ENCODE results near the gene HOXA7.

GRCh38 chr7:27139334-27140125, 16.9 kb downstream of the HOXA7 start:
- TF ChIP-seq CTCF (IDR thresholded peaks at IDR 0.05; ENCODE audit: borderline replicate concordance, extremely low read depth, low read length, poor library complexity, severe bottlenecking) (no peak), EZH2 (IDR thresholded peaks at IDR 0.05; ENCODE audit: borderline replicate concordance, low read depth, low read length, severe bottlenecking) (no peak)
